PC-3 (cell line): ENCODE results near the gene COASY. TPM values are rescaled to one million over a fixed set of nuclear protein-coding genes. Genes with fewer than 3 reads are reported as not detected.

Experiments used
- ATAC-seq: fragments of 200-7000 bp; cut with Tn5 transposase; 2 replicates; pipeline ENCODE4 v1.9.1; 2020; ENCODE audit warnings: mild to moderate bottlenecking, moderate library complexity
- BruUV-seq: library from RNA; stranded (reverse); fragments of 400-500 nt; replicated peaks from 2 replicates; lab custom pipeline; 2021; lab: Mats Ljungman, UMichigan
- CTCF ChIA-PET: fragments of 300-600 bp; sonication (Branson Sonifier 250); formaldehyde crosslinking; loops from one replicate; lab custom pipeline; 2022; ENCODE audit warnings: antibody characterized with exemption; lab: Charles Lee
- POLR2A ChIA-PET: fragments of 300-600 bp; sonication (Branson Sonifier 250); formaldehyde crosslinking; loops from one replicate; lab custom pipeline; 2022; ENCODE audit warnings: antibody characterized with exemption; ENCODE audit not compliant: unreplicated experiment; lab: Charles Lee
- DNase-seq: peaks from one replicate; pipeline ENCODE4 v3.0.0-alpha.2; 2015
- H2AFZ ChIP-seq: fragments of 300-600 bp; sonication (generic); 2 replicates; pipeline ENCODE4 v1.6.0; 2016; ENCODE audit warnings: antibody characterized with exemption, low read length
- H3F3A ChIP-seq: fragments of 300-600 bp; sonication (generic); one replicate; pipeline ENCODE4 v1.6.0; 2017; ENCODE audit warnings: antibody characterized with exemption, low read length, control low read depth, mild to moderate bottlenecking; ENCODE audit not compliant: unreplicated experiment
- H3K27ac ChIP-seq: fragments of 300-600 bp; sonication (generic); 2 replicates; pipeline ENCODE4 v1.5.1; 2016; ENCODE audit warnings: mild to moderate bottlenecking, low read length
- H3K27me3 ChIP-seq: fragments of 300-600 bp; sonication (generic); 2 replicates; pipeline ENCODE4 v1.6.1; 2016; ENCODE audit warnings: low read length, mixed read lengths
- H3K36me3 ChIP-seq: fragments of 300-600 bp; sonication (generic); 2 replicates; pipeline ENCODE4 v1.6.1; 2016; ENCODE audit warnings: low read depth, mixed run types, low read length, mixed read lengths
- H3K4me1 ChIP-seq: fragments of 300-600 bp; sonication (generic); 2 replicates; pipeline ENCODE4 v1.5.1; 2016; ENCODE audit warnings: low read length; ENCODE audit not compliant: insufficient read depth
- H3K4me2 ChIP-seq: fragments of 300-600 bp; sonication (generic); 2 replicates; pipeline ENCODE4 v1.6.0; 2016; ENCODE audit warnings: low read length
- H3K4me3 ChIP-seq: fragments of 300-600 bp; sonication (generic); 2 replicates; pipeline ENCODE4 v1.5.1; 2016; ENCODE audit warnings: mild to moderate bottlenecking, low read length, mixed read lengths
- H3K79me2 ChIP-seq: fragments of 300-600 bp; sonication (generic); 2 replicates; pipeline ENCODE4 v1.6.1; 2017; ENCODE audit warnings: low read length, mixed read lengths
- H3K9ac ChIP-seq: fragments of 300-600 bp; sonication (generic); 2 replicates; pipeline ENCODE4 v1.6.0; 2016; ENCODE audit warnings: mild to moderate bottlenecking, low read length
- H3K9me2 ChIP-seq: fragments of 300-600 bp; sonication (generic); replicated peaks from 2 replicates; pipeline ENCODE4 v1.6.1; 2016; ENCODE audit warnings: mixed run types, low read length, mixed read lengths
- H3K9me3 ChIP-seq: fragments of 300-600 bp; sonication (generic); 2 replicates; pipeline ENCODE4 v1.6.1; 2016; ENCODE audit warnings: low read length, mixed read lengths
- H4K20me1 ChIP-seq: fragments of 300-600 bp; sonication (generic); 2 replicates; pipeline ENCODE4 v1.6.1; 2016; ENCODE audit warnings: low read length, mixed read lengths
- EZH2 ChIP-seq: fragments of 300-600 bp; sonication (generic); IDR thresholded peaks from one replicate; pipeline ENCODE4 v1.6.1; 2017; ENCODE audit warnings: antibody characterized with exemption, mild to moderate bottlenecking, low read length; ENCODE audit not compliant: unreplicated experiment
- EZH2phosphoT487 ChIP-seq: fragments of 300-600 bp; sonication (generic); IDR thresholded peaks from 2 replicates; pipeline ENCODE4 v1.6.1; 2018; ENCODE audit warnings: mild to moderate bottlenecking, antibody characterized with exemption, low read length, borderline replicate concordance
- intact Hi-C: fragments of 100-400 bp; cut with micrococcal nuclease; formaldehyde crosslinking; loops from 2 replicates; pipeline ENCODE4 v1.9.0; 2023
- total RNA-seq: library from RNA; depleted of rRNA; stranded (reverse); fragments of >200 nt; gene quantifications from 2 replicates; pipeline ENCODE4 v1.2.3, GENCODE V29; 2014
- TF ChIP-seq, protein P1 (sequence below): fragments of 300-600 bp; sonication (generic); conservative IDR thresholded peaks from 2 replicates; pipeline ENCODE4 v1.5.1; 2017; ENCODE audit warnings: antibody characterized with exemption, low read depth, mild to moderate bottlenecking, low read length

Gene COASY
- total RNA-seq, 1 experiment from 2014 or later: 33.3 TPM

DNA sequence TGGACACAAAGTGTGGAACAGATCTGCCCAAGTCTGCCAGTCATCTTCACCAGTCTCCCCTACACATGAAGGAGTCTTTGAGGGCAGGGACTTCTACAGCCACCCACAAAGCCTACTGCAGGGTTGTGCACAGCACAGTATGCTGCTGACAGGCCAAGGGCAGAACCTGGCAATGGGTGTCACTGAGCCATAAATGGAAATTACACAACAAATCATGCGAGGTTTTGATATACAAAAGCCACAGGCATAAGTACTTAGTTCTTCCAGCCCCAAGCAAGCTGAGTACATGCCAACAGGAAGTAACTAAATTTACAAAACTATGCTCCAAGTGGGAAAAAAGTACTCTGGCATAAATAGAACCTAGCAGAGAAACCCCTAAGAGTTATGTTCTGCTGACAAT is 23.4 kb downstream of the COASY start:
- no TSS peak for BruUV-seq
- Histone ChIP-seq H3K36me3 (no peaks in the 10 kb centered on the region; the same call in none of the 2 replicates), H3F3A (no peaks in the 10 kb centered on the region), H3K4me1 (no peaks in the 10 kb centered on the region), H2AFZ (no peak overlapping the region), H3K9me3 (no peaks in the 10 kb centered on the region), H3K79me2 (no peaks in the 10 kb centered on the region), H3K9me2 (no peaks in the 10 kb centered on the region), H4K20me1 (no peaks in the 10 kb centered on the region), H3K4me3 (no peak overlapping the region), H3K9ac (no peak overlapping the region), H3K27ac (no peak overlapping the region), H3K4me2 (no peak overlapping the region), H3K27me3 (no peaks in the 10 kb centered on the region)
- ATAC-seq (no peak), DNase-seq (no peak)
- POLR2A ChIA-PET: no interaction called here
- no peak for TF ChIP-seq EZH2phosphoT487
- TF ChIP-seq EZH2: no peak
- TF ChIP-seq, protein P1, sequence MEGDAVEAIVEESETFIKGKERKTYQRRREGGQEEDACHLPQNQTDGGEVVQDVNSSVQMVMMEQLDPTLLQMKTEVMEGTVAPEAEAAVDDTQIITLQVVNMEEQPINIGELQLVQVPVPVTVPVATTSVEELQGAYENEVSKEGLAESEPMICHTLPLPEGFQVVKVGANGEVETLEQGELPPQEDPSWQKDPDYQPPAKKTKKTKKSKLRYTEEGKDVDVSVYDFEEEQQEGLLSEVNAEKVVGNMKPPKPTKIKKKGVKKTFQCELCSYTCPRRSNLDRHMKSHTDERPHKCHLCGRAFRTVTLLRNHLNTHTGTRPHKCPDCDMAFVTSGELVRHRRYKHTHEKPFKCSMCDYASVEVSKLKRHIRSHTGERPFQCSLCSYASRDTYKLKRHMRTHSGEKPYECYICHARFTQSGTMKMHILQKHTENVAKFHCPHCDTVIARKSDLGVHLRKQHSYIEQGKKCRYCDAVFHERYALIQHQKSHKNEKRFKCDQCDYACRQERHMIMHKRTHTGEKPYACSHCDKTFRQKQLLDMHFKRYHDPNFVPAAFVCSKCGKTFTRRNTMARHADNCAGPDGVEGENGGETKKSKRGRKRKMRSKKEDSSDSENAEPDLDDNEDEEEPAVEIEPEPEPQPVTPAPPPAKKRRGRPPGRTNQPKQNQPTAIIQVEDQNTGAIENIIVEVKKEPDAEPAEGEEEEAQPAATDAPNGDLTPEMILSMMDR: no peak
- CTCF ChIA-PET: no interaction called here
- intact Hi-C loops: no loop called here

DNA sequence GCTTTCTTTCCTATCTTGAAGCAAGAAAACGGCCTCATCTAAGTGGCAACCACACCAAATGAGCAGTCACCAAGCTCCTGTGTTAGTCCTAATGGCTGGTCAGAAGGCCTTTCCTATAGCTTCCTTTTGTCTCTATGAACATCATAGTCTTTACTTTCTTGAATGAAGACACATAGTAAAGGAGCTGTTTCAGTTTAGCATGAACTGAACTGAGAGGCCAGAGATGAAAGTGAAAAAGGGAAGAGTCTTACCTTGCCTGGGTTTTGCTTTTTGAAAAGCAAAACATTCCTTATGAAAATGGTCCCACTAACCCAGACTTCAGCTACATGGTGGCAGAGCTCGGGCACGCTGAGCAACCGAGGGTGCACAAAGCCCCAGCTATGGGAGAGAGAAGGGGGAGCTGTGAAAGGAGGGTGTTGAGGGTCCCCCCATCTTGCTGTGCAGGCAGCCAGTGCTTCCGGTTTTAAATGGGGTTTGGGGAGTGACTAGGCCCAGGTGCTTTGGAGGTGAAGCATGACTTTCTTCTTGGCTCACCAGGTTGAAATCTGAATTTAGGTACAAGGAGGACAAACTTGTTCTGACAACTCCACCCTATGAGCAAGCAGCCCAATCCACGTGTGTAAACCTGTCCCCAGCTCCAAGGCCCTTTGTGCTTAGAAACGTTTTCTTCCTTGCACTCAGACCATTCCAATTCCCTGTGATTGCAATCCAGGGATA is 24.7 kb downstream of the COASY start:
- no peak overlapping the region for H3K27ac ChIP-seq
- no peaks in the 10 kb centered on the region for H3K9me2 ChIP-seq
- intact Hi-C loops: no loop called here
- H3K4me3 ChIP-seq: no peak overlapping the region
- POLR2A ChIA-PET: no interaction called here
- no peaks in the 10 kb centered on the region for H3F3A ChIP-seq
- no peak for DNase-seq
- H3K4me2 ChIP-seq: no peak overlapping the region
- no peaks in the 10 kb centered on the region for H3K79me2 ChIP-seq
- no peak overlapping the region for H3K9ac ChIP-seq
- H2AFZ ChIP-seq: no peak overlapping the region
- H3K4me1 ChIP-seq: no peaks in the 10 kb centered on the region
- no peak for TF ChIP-seq EZH2
- no peak for TF ChIP-seq EZH2phosphoT487
- TF ChIP-seq, protein P1: no peak
- no peaks in the 10 kb centered on the region for H3K27me3 ChIP-seq
- ATAC-seq: no peak
- no TSS peak for BruUV-seq
- no peaks in the 10 kb centered on the region for H4K20me1 ChIP-seq
- H3K36me3 ChIP-seq: peaks cover 3% of the 10 kb centered on the region
- CTCF ChIA-PET: no interaction called here
- no peaks in the 10 kb centered on the region for H3K9me3 ChIP-seq

DNA sequence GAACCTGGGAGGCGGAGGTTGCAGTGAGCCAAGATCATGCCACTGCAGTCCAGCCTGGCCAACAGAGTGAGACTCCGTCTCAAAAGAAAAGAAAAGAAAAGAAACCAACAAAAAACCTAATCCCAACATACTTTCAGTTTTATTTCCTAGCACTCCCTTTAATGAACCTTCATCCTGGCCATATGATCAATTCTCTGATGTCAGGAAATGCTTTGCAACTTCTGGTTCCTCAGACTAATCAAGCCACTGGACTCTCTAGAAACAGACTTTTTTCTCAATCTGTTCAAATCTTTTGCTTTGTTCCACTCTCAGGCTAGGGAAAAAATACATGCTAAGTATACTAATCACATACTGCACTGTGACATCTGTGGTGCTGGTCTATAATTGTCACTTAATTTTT is 28.9 kb downstream of the COASY start:
- Histone ChIP-seq H3K9me3 (no peaks in the 10 kb centered on the region), H3K4me1 (no peaks in the 10 kb centered on the region), H3K9ac (no peak overlapping the region), H2AFZ (no peak overlapping the region), H3F3A (no peaks in the 10 kb centered on the region), H4K20me1 (no peaks in the 10 kb centered on the region), H3K4me2 (no peak overlapping the region), H3K4me3 (no peak overlapping the region), H3K79me2 (no peaks in the 10 kb centered on the region), H3K27ac (no peak overlapping the region), H3K27me3 (no peaks in the 10 kb centered on the region), H3K36me3 (peaks cover 3% of the 10 kb centered on the region; the same call in 1 of the 2 replicates), H3K9me2 (no peaks in the 10 kb centered on the region)
- intact Hi-C loops: no loop called here
- ChIA-PET CTCF (interaction anchor here (0.7 kb wide), 1 partner anchor 145 kb away, joined by 3 read pairs; no protein-coding TSS in a partner anchor), POLR2A (no interaction called here)
- no peak for ATAC-seq
- TF ChIP-seq EZH2 (no peak), EZH2phosphoT487 (no peak)
- TF ChIP-seq, protein P1: no peak
- BruUV-seq: no TSS peak
- no peak for DNase-seq
